Ammon's horn (tissue), 1 donor: ENCODE measurements around the gene PRIMA1.

Experiments used
- DNase-seq: peaks from one replicate; pipeline ENCODE4 v3.0.0-alpha.2; 2016; ENCODE audit warnings: low spot score

Gene PRIMA1

GRCh38 chr14:93712079-93712837, 76.0 kb downstream of the PRIMA1 start:
- no peak for DNase-seq

- DNase-seq: no peak
Observed at GRCh38 chr14:93709249-93709648, 79.0 kb downstream of the PRIMA1 start.

- no peak for DNase-seq
Observed at GRCh38 chr14:93708800-93709199, 79.5 kb downstream of the PRIMA1 start.

GRCh38 chr14:93708311-93708734, 80.0 kb downstream of the PRIMA1 start:
- no peak for DNase-seq

GRCh38 chr14:93707475-93707874, 80.8 kb downstream of the PRIMA1 start:
- no peak for DNase-seq

- no peak for DNase-seq
Observed at GRCh38 chr14:93706360-93706955, 81.8 kb downstream of the PRIMA1 start.

GRCh38 chr14:93705513-93706156, 82.7 kb downstream of the PRIMA1 start:
- DNase-seq: no peak

- no peak for DNase-seq
Observed at GRCh38 chr14:93703941-93704340, 84.3 kb downstream of the PRIMA1 start.

- no peak for DNase-seq
Observed at GRCh38 chr14:93702946-93703345, 85.3 kb downstream of the PRIMA1 start.

- DNase-seq: no peak
Observed at GRCh38 chr14:93701562-93701961, 86.7 kb downstream of the PRIMA1 start.

- no peak for DNase-seq
Observed at GRCh38 chr14:93700928-93701327, 87.4 kb downstream of the PRIMA1 start.

- no peak for DNase-seq
Observed at GRCh38 chr14:93693914-93694313, 94.4 kb downstream of the PRIMA1 start.

GRCh38 chr14:93691042-93691780, 97.1 kb downstream of the PRIMA1 start:
- DNase-seq: no peak

GRCh38 chr14:93690146-93690545, 98.1 kb downstream of the PRIMA1 start:
- DNase-seq: no peak

GRCh38 chr14:93688820-93689219, 99.5 kb downstream of the PRIMA1 start:
- DNase-seq: no peak

GRCh38 chr14:93688239-93688666, 100.0 kb downstream of the PRIMA1 start:
- no peak for DNase-seq

- no peak for DNase-seq
Observed at GRCh38 chr14:93686268-93686667, 102.0 kb downstream of the PRIMA1 start.

GRCh38 chr14:93685121-93685895, 103.0 kb downstream of the PRIMA1 start:
- no peak for DNase-seq

- DNase-seq: no peak
Observed at GRCh38 chr14:93683226-93683625, 105.1 kb downstream of the PRIMA1 start.

GRCh38 chr14:93682459-93682858, 105.8 kb downstream of the PRIMA1 start:
- no peak for DNase-seq

- no peak for DNase-seq
Observed at GRCh38 chr14:93676416-93676958, 111.8 kb downstream of the PRIMA1 start.
